Left renal cortex interstitium (tissue), 4 donors: ENCODE results near the gene RPS27A. TPM values are rescaled to one million over a fixed set of nuclear protein-coding genes. Genes with fewer than 3 reads are reported as not detected.
"Not testable (repeated sequence)": the region's sequence is repeated elsewhere in the genome, so short reads cannot be mapped to it uniquely, and the experiment has no call there.

Source experiments
- DNase-seq, 4 donors: peaks; one replicate each; pipeline ENCODE4 v3.0.0-alpha.2; 2013; ENCODE audit warnings: low read depth in 4 of 4, low spot score in 2 of 4, missing footprints in 1 of 4
- polyA plus RNA-seq, 4 donors: library from polyadenylated mRNA; unstranded; fragments of 120-200 nt; gene quantifications; one replicate each; pipeline ENCODE4 v1.2.1, GENCODE V29; 2013; ENCODE audit not compliant: insufficient read length in 4 of 4

RPS27A gene
- polyA plus RNA-seq, 4 donors, result 1,497 to 2,336 (median 1,812) TPM

DNA sequence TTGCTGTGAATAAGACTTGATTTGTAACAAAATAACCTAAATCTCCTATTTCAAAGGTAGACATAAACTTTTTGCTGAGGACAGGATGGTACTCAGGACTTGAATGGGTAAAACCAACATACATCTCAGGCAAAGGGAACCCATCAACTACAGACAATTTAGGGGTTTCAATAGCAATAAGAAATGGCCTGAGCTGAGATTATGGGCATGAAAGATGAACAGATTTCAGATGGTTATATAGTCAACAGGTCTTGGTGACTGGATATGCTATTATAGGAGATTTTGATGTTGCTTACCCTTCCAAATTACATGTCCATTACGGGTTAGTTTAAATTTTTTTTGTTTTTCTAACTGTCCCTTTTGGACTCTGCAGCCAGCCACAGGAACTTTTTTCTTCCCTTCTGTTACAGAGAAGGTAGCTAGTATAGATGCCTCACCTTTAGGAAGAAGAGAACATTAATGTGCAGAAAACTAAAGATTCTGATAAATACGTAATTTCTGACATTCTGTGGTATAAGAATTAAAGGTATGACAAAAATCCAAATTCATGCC lies 4.6 kb downstream of the RPS27A start:
- DNase-seq, result no peak

DNA sequence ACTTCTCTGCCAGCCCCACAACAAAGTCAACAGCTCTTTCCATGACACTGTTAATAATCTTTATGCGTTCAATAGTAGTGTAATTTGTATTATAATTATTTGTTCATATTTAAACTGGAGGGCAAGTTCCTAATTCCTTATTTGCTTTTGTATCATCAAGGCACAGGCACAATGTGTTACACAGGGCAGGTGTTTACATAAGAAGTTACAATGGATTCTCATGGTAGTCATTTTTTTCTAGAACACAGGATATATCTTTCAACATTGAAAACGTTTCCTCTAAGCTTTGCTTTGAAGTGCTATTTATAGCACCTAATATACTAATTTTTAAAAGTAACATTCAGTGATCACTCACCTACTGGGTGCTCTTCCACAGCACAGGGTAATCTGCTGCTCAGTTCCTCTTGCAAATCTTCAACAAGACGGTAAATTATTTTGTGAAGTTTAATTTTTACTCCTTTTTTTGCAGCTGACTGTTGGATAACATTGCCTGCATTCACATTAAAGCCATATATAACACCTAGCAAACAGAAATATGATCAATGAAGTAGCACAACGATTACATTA lies 7.3 kb downstream of the RPS27A start:
- no peak for DNase-seq

DNA sequence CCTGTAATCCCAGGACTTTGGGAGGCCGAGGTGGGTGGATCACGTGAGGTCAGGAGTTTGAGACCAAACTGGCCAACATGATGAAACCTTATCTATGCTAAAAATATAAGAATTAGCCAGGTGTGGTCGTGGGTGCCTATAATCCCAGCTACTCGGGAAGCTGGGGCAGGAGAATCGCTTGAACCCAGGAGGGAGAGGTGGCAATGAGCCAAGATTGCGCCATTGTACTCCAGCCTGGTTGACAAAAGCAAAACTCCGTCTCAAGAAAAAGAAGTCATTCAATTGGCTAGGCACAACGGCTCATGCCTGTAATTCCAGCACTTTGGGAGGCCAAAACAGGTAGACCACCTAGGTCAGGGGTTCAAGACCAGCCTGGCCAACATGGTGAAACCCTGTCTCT lies 9.1 kb downstream of the RPS27A start:
- DNase-seq, result not testable (repeated sequence)

GRCh38 chr2:55242617-55243016 lies 10.1 kb downstream of the RPS27A start:
- no peak for DNase-seq

GRCh38 chr2:55245411-55245810 lies 12.9 kb downstream of the RPS27A start:
- no peak for DNase-seq

GRCh38 chr2:55247025-55247424 lies 14.5 kb downstream of the RPS27A start:
- no peak for DNase-seq

DNA sequence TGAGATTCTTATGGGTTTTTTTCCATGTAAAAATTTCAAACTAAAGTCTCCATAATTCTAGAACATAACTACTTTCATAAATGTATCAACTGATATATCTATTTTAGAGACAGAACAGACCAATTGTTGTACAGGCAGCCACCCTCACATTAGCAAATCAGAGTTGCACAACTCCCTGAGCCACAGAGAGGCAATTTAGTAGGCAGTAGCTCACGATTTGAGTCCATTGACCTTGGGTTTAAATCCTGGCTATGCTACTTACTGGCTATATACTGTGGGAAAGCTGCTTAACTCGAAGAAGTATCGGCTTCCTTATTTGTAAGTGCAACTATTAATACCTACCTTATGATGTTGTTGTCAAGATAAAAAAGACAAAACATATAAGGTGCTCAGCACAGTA lies 20.3 kb downstream of the RPS27A start:
- no peak for DNase-seq

GRCh38 chr2:55259586-55259985 lies 27.1 kb downstream of the RPS27A start:
- DNase-seq, result not testable (repeated sequence)

DNA sequence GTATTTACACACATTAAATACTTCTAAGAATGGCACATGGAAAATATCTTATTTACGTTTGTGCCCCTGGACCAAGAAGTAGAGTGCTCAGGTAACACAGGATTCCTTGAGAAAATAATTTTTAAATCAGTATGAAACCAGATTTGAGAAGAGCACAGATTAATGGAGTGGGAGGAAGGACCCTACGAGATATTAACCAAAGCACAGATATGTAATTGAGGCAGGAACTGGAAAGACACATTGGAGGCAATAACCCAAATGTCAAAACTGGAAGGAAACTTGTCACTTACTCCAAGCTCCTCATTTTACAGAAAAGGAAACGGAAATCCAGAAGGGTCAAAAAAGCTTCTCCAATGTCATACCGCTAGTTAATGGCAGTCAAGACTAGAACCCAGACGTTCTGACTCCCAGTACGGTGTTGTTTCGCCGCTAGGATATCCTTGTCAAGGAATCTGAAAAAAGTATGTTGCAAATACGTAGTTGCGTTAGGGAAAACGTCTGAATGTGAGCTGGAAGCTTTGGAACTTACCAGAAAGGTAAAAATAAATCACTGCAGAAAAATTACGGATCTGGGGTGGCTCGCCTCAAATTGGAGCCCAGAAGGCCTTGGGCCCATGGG lies 35.9 kb downstream of the RPS27A start:
- peak in 1 of 4 donors; percentile 4 for DNase-seq

GRCh38 chr2:55268907-55269644 lies 36.6 kb downstream of the RPS27A start, which contains the start of gene MTIF2:
MTIF2 (minus strand) TSS chr2:55269231; CDS start chr2:55263858, 5,373 bp downstream.
- peak; percentile 79 to 88 (median 86) for DNase-seq

DNA sequence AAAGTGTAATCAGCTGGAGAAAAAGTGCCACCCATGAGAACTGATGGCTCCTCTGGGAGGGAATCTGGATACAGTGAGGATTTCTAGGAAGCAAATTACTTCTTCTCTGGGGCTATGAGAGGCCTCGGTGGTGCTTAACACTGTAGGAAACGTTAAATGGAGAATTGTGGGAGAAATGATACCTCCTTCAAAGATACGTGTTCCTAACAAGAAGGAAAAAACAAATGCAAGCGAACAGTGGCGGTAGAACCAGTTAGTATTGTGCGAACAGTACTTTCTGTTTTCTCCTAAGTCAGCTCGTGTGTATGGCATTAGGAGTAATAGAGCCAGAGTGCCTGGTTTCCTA lies 37.1 kb downstream of the RPS27A start:
- peak in 1 of 4 donors; percentile 7 for DNase-seq

DNA sequence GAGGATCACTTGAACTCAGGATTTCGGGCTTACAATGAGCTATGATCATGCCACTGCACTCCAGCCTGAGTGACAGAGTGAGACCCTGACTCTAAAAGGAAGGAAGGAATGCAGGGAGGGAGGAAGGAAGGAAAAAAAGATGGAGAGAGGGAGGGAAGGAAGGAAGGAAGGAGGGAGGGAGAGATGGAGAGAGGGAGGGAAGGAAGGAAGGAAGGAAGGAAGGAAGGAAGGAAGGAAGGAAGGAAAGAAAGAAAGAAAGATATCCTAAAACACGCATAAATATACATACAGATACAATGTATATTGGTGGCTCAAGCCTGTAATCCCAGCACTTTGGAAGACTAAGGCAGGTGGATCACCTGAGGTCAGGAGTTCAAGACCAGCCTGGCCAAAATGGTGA lies 41.9 kb downstream of the RPS27A start:
- DNase-seq, result not testable (repeated sequence)

- DNase-seq, result no peak
These were observed 44.8 kb downstream of the RPS27A start for GRCh38 chr2:55277310-55277709.

- not testable (repeated sequence) for DNase-seq
These were observed 46.8 kb downstream of the RPS27A start for GRCh38 chr2:55279214-55279835.

- not testable (repeated sequence) for DNase-seq
These were observed 47.5 kb downstream of the RPS27A start for GRCh38 chr2:55279859-55280424.

DNA sequence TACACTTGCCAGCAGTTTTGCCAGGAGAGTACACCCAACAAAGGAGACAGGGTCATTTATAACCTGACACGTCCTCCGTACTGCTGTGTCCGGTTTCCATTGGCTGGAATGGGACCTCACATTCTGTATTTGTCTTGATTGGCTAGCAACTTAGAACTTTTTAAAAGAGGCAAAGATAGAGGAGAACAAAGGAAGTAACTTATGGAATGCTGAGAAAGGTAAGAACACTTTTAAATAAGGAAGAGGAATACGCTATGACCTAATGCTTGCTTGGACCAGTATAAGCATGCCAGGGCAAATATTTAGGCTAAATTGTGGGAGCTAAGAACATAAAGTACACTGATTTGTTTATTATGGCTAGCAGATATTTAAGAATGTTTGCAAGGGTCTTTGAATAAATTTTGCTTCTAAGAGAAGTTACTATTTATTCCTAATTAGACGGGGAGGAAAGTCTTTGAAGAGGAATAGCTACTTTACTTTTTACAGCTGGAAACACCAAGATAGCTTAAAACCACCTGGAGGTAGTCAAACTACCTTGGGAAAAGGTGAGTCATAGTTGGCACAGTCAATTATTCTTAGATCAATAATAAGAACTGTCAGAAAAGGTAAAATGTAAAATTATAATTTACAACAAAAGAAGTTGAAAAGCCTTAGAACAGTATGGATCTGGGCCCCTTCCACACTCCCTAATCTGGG lies 48.5 kb downstream of the RPS27A start:
- DNase-seq, result not testable (repeated sequence)

DNA sequence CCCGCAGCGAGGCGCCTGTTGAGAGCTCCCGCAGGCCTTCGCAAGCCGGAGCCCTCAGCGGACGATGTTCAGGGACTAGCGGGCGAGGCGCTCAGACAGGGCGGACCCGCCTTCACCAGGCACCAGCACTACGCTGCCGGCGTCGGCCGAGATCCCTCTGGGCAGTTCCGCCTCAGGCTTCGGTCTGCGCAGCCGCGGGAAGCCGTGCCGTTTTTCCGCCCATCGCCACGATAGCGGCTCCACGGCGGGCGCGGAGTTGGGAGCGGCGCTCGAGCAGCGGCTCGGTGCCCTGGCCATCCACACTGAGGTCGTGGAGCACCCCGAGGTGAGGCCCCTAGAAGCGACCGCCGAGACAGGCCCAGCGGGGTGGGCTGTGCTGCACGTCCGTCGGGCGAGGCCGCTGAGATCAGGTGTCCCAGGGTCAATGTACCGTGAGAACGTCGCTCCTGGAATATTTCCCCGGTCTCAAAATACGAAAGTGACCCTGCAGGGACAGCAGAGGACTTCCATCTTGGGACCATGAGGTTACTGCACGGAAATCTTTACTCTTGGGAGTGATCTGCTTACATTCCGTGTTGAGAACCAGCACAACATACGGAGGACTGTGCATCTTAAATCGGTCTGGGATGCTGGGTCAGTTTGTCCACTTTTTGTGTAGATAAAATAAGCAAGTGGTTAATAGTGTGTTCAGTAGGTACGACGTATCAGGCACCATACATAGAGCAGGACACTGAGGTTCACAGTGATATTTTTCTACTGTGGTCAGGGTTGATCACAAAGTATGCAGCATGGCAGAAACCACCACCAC lies 49.8 kb downstream of the RPS27A start:
- peak; percentile 50 to 71 (median 57) for DNase-seq

GRCh38 chr2:55283083-55283482 lies 50.6 kb downstream of the RPS27A start:
- no peak for DNase-seq
